Measurements from ENCODE around the gene FHOD3. TPM values are rescaled to one million over a fixed set of nuclear protein-coding genes. Genes with fewer than 3 reads are reported as not detected.

Gene FHOD3
- polyA plus RNA-seq, 4 donors: 0.22 to 8.1 (median 1.9) TPM

DNA sequence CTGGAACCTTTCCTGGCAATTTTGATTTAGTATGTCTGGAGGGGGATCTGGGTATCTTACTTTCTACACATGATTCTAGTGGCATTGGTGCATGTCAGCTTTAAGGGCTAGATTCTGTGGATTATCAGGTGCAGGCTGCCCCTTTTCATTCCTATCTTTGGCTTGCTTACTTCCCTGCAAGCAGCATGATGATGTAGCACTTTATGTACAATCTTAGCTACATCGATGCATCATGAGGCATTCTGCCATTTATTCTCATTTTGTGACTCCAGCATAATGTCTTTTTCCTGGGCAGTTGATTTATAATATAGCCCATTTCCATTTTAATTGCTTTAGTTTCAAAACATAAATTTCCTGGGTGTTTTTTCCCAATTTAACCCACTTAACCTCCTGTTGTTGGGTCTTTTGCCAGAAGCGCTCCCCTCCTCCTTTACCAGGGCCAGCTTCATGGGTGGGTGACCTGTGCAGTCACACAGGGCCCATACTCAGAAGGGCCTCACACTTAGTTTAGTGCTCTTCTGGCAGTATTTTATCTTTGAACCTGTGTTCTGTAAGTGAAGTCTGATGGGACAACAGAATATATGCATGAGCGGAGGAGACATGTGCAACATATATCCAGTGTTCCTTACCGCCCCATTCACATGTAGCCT, 495.2 kb downstream of the FHOD3 start:
- H3K36me3 ChIP-seq (ENCODE audit: control insufficient read depth in 3 of 3, insufficient read depth in 2 of 3, low read depth in 1 of 3, low read length in 3 of 3): peaks cover 2 to 38% (median 6%) of the 10 kb centered on the region in 3 donors

DNA sequence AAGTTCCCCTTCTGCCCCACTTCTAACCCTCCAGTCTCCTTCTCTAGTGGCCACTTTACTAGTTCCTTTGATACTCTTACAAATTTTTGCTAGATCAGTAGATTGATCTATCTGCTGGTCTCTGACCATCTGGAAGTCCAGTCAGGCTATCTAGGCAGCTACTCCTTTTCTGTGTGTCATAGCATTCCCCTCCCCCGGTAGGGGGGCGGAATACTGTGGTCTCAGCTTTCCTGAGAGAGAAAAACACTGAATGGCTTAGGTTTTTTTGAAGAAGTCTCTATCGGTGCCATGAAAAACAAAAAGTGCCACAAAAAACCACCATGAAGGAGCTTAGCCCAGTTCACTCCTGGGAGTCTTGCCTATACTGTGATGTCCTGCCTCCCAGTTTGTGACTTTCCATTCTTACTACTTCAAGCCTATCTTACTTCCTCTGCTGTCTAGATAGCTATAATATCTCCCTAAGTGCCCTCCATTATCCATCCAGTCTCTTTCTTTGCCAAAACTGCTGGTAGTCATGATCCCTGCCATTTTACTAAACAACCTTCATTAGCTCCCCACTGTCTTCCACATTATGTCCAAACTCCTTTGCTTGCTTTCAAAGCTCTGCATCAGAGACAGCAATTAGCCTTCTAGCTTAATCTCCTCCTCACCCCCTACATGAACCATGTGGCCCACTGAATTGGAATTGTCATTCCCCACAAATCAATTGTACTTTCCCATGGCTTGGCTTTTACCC, 501.4 kb downstream of the FHOD3 start:
- Histone ChIP-seq H3K27ac (ENCODE audit: low read depth in 1 of 3, low read length in 2 of 3) (no peak overlapping the region), H3K4me1 (ENCODE audit: control insufficient read depth in 3 of 3, insufficient read depth in 2 of 3, low read depth in 1 of 3, low read length in 2 of 3) (no peaks in the 10 kb centered on the region), H3K27me3 (ENCODE audit: control insufficient read depth in 3 of 3, insufficient read depth in 3 of 3, low read length in 3 of 3) (no peaks in the 10 kb centered on the region), H3K36me3 (ENCODE audit: control insufficient read depth in 3 of 3, insufficient read depth in 2 of 3, low read depth in 1 of 3, low read length in 3 of 3) (peaks cover 13 to 42% (median 13%) of the 10 kb centered on the region in 3 donors), H3K9me3 (ENCODE audit: control insufficient read depth in 2 of 2, insufficient read depth in 1 of 2, low read depth in 1 of 2, low read length in 1 of 2) (no peaks in the 10 kb centered on the region), H3K4me3 (ENCODE audit: low read depth in 1 of 3, low read length in 3 of 3) (no peak overlapping the region)
- DNase-seq (no peak), FAIRE-seq (no peak)
- 93 to 98% (median 94%) methylated on average over 3 of the region's 3 CpGs for WGBS, 3 donors

More for the DNA sequence above, 495.2 kb downstream of the FHOD3 start:
- Histone ChIP-seq H3K27me3 (ENCODE audit: control insufficient read depth in 3 of 3, insufficient read depth in 3 of 3, low read length in 3 of 3) (no peaks in the 10 kb centered on the region), H3K4me3 (ENCODE audit: low read depth in 1 of 3, low read length in 3 of 3) (no peak overlapping the region), H3K4me1 (ENCODE audit: control insufficient read depth in 3 of 3, insufficient read depth in 2 of 3, low read depth in 1 of 3, low read length in 2 of 3) (no peaks in the 10 kb centered on the region), H3K9me3 (ENCODE audit: control insufficient read depth in 2 of 2, insufficient read depth in 1 of 2, low read depth in 1 of 2, low read length in 1 of 2) (peaks cover 0 to 3% of the 10 kb centered on the region in 2 donors), H3K27ac (ENCODE audit: low read depth in 1 of 3, low read length in 2 of 3) (no peak overlapping the region)
- FAIRE-seq (no peak), DNase-seq (no peak)
- WGBS, 3 donors: 97 to 98% (median 98%) methylated on average over 4 of the region's 4 CpGs

DNA sequence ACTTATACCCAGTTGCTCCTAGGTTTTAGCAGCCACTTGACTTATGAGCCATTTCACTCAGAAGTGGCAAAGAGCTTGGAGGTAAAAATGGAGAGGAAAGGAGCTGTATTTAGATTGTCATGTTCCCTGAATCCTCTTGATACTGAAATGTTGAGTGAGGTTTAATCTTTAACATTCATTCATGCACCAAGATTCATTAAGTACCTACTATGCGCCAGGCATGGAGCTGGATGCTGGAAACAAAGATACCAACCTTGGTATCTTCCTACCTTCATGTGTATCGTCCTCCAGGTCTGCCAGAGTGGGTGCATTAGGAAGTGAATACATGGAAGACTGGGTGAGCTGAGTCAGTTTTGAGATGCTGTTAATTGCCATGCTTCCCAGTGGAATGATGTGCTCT, 507.6 kb downstream of the FHOD3 start:
- 98 to 100% (median 98%) methylated on average over 2 of the region's 2 CpGs for WGBS, 3 donors
- FAIRE-seq: no peak
- H3K27ac ChIP-seq (ENCODE audit: low read depth in 1 of 3, low read length in 2 of 3): no peak overlapping the region
- no peak overlapping the region for H3K4me3 ChIP-seq (ENCODE audit: low read depth in 1 of 3, low read length in 3 of 3)
- H3K27me3 ChIP-seq (ENCODE audit: control insufficient read depth in 3 of 3, insufficient read depth in 3 of 3, low read length in 3 of 3): no peaks in the 10 kb centered on the region
- no peak for DNase-seq
- no peaks in the 10 kb centered on the region for H3K9me3 ChIP-seq (ENCODE audit: control insufficient read depth in 2 of 2, insufficient read depth in 1 of 2, low read depth in 1 of 2, low read length in 1 of 2)
- H3K4me1 ChIP-seq (ENCODE audit: control insufficient read depth in 3 of 3, insufficient read depth in 2 of 3, low read depth in 1 of 3, low read length in 2 of 3): no peaks in the 10 kb centered on the region
- peaks cover 14 to 36% (median 15%) of the 10 kb centered on the region in 3 donors for H3K36me3 ChIP-seq (ENCODE audit: control insufficient read depth in 3 of 3, insufficient read depth in 2 of 3, low read depth in 1 of 3, low read length in 3 of 3)

DNA sequence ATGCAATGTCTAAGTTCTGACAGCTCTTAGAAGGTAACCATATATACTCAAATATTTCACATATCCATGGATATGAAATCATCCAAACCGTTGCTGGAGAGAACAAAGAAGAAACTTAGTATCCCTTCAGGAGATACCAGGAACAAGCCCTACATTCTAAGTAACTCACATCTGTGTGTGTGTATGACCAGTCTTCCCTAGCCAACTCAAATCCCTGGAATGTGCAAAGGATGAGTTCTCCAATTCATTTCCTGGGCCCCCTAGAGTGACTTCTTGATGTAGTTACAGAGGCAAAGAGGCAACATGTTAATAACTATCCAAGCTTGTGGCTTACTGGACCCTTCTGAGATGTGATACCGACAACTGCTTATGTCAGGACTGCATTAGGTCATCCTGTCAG, 511.2 kb downstream of the FHOD3 start:
- Histone ChIP-seq H3K27ac (ENCODE audit: low read depth in 1 of 3, low read length in 2 of 3) (no peak overlapping the region), H3K4me3 (ENCODE audit: low read depth in 1 of 3, low read length in 3 of 3) (no peak overlapping the region), H3K4me1 (ENCODE audit: control insufficient read depth in 3 of 3, insufficient read depth in 2 of 3, low read depth in 1 of 3, low read length in 2 of 3) (no peaks in the 10 kb centered on the region), H3K36me3 (ENCODE audit: control insufficient read depth in 3 of 3, insufficient read depth in 2 of 3, low read depth in 1 of 3, low read length in 3 of 3) (peaks cover 10 to 36% (median 11%) of the 10 kb centered on the region in 3 donors), H3K27me3 (ENCODE audit: control insufficient read depth in 3 of 3, insufficient read depth in 3 of 3, low read length in 3 of 3) (no peaks in the 10 kb centered on the region), H3K9me3 (ENCODE audit: control insufficient read depth in 2 of 2, insufficient read depth in 1 of 2, low read depth in 1 of 2, low read length in 1 of 2) (no peaks in the 10 kb centered on the region)
- FAIRE-seq (no peak), DNase-seq (no peak)
- WGBS, 3 donors: 90 to 94% (median 90%) methylated on average over 2 of the region's 2 CpGs

DNA sequence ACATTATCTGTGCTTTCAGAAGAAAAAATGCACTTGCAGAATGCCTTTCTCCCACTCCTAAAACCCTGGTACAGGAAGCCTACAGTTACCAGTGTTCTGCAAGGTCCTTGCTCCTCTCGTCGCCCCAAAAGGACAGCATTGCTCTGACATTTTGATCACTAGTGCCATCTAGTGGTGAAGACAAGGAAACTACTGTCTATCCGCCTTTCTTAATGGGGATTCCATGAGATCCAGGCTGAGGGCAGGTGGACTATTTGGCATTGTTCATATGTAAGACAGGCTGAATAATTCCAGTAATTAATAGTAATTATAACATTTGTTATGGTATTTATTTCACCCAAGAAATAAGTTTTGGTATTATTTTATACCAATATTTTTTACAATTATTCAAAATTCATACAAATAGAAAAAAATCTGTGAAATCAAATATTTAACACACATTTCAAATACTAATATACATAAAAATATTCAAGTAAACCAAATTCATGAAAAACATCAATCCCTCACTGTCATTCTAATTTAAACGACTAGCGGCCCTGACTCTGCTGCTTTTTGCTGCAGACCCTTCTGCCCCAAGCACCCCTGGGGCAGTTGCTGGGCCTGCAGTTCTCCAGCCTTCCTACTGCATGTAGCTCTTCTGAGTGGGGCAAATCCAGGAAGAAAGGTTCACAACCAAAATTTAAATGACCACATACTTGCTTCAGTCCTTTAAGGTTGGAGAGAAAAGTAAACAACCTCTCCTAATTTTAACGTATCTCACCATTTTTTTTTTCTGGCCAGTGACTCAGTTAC, 512.3 kb downstream of the FHOD3 start:
- FAIRE-seq: no peak
- Histone ChIP-seq H3K27ac (ENCODE audit: low read depth in 1 of 3, low read length in 2 of 3) (no peak overlapping the region), H3K4me1 (ENCODE audit: control insufficient read depth in 3 of 3, insufficient read depth in 2 of 3, low read depth in 1 of 3, low read length in 2 of 3) (no peaks in the 10 kb centered on the region), H3K9me3 (ENCODE audit: control insufficient read depth in 2 of 2, insufficient read depth in 1 of 2, low read depth in 1 of 2, low read length in 1 of 2) (no peaks in the 10 kb centered on the region), H3K4me3 (ENCODE audit: low read depth in 1 of 3, low read length in 3 of 3) (no peak overlapping the region), H3K36me3 (ENCODE audit: control insufficient read depth in 3 of 3, insufficient read depth in 2 of 3, low read depth in 1 of 3, low read length in 3 of 3) (peaks cover 4 to 30% (median 7%) of the 10 kb centered on the region in 3 donors), H3K27me3 (ENCODE audit: control insufficient read depth in 3 of 3, insufficient read depth in 3 of 3, low read length in 3 of 3) (no peaks in the 10 kb centered on the region)
- peak; percentile 66 to 73 for DNase-seq
- 45% methylated on average over 6 of the region's 6 CpGs for WGBS, 3 donors

DNA sequence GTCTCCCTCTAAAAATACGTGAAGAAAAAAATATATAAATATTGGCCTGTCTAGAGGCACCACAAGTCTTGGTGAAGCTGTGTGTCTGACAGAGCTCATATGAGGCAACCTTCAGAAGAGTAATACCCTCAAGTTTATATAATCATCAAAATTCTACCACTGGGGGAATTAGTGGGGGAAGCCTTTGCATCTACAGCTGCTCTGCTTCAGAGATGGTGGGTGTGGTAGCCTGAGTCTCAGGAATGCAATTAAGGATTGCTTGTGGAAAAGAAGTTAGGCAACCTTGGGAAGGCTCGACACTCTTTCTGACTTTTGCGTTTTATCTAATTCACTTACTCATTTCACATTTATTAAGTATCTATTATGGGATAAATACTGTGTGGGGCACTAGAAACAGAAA, 513.9 kb downstream of the FHOD3 start:
- Histone ChIP-seq H3K4me3 (ENCODE audit: low read depth in 1 of 3, low read length in 3 of 3) (no peak overlapping the region), H3K9me3 (ENCODE audit: control insufficient read depth in 2 of 2, insufficient read depth in 1 of 2, low read depth in 1 of 2, low read length in 1 of 2) (no peaks in the 10 kb centered on the region), H3K27ac (ENCODE audit: low read depth in 1 of 3, low read length in 2 of 3) (no peak overlapping the region), H3K4me1 (ENCODE audit: control insufficient read depth in 3 of 3, insufficient read depth in 2 of 3, low read depth in 1 of 3, low read length in 2 of 3) (no peaks in the 10 kb centered on the region), H3K36me3 (ENCODE audit: control insufficient read depth in 3 of 3, insufficient read depth in 2 of 3, low read depth in 1 of 3, low read length in 3 of 3) (peaks cover 0 to 27% (median 0%) of the 10 kb centered on the region in 3 donors), H3K27me3 (ENCODE audit: control insufficient read depth in 3 of 3, insufficient read depth in 3 of 3, low read length in 3 of 3) (no peaks in the 10 kb centered on the region)
- 75 to 93% (median 82%) methylated on average over 3 of the region's 3 CpGs for WGBS, 3 donors
- FAIRE-seq (no peak), DNase-seq (no peak)

DNA sequence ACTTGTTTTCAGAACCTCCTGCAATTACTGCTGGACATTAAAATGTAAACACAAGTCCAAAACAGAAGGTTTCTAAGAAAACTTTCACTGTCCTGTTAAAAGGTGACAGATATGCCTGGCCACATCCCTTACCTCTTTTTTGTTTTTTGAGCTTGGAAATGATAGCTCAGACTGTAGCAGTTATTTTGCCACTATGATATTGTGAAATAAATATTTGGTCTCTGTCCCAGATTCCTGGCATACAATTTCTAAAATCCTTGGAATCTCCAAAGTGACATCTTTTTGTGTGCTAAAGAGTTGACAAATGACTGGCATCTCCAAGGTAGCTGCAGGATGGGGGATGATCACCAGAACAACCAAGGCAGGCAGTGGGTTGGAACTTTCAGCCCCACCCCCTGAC, 514.4 kb downstream of the FHOD3 start:
- no peak overlapping the region for H3K27ac ChIP-seq (ENCODE audit: low read depth in 1 of 3, low read length in 2 of 3)
- no peak overlapping the region for H3K4me3 ChIP-seq (ENCODE audit: low read depth in 1 of 3, low read length in 3 of 3)
- H3K36me3 ChIP-seq (ENCODE audit: control insufficient read depth in 3 of 3, insufficient read depth in 2 of 3, low read depth in 1 of 3, low read length in 3 of 3): peaks cover 0 to 26% (median 0%) of the 10 kb centered on the region in 3 donors
- no peaks in the 10 kb centered on the region for H3K4me1 ChIP-seq (ENCODE audit: control insufficient read depth in 3 of 3, insufficient read depth in 2 of 3, low read depth in 1 of 3, low read length in 2 of 3)
- DNase-seq (no peak), FAIRE-seq (no peak)
- H3K9me3 ChIP-seq (ENCODE audit: control insufficient read depth in 2 of 2, insufficient read depth in 1 of 2, low read depth in 1 of 2, low read length in 1 of 2): no peaks in the 10 kb centered on the region
- no peaks in the 10 kb centered on the region for H3K27me3 ChIP-seq (ENCODE audit: control insufficient read depth in 3 of 3, insufficient read depth in 3 of 3, low read length in 3 of 3)

DNA sequence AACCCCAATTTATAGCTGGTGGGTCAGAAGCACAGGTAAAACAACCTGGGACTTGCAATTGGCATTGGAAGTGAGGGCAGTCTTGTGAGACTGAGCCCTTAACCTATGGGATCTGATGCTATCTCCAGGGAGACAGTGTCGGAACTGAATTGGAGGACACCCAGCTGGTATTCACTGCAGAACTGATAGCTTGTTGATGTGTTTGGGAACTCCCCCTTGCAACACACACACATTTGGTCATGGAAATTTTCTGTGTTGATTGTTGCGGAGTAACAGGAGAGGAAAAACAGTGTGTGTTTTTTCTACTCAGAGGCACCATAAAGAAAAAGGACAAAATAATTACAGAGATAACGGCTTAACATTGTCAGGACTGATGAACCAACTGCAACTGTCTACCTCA, 515.2 kb downstream of the FHOD3 start:
- Histone ChIP-seq H3K4me1 (ENCODE audit: control insufficient read depth in 3 of 3, insufficient read depth in 2 of 3, low read depth in 1 of 3, low read length in 2 of 3) (no peaks in the 10 kb centered on the region), H3K27me3 (ENCODE audit: control insufficient read depth in 3 of 3, insufficient read depth in 3 of 3, low read length in 3 of 3) (no peaks in the 10 kb centered on the region), H3K36me3 (ENCODE audit: control insufficient read depth in 3 of 3, insufficient read depth in 2 of 3, low read depth in 1 of 3, low read length in 3 of 3) (peaks cover 0 to 26% (median 2%) of the 10 kb centered on the region in 3 donors), H3K27ac (ENCODE audit: low read depth in 1 of 3, low read length in 2 of 3) (no peak overlapping the region), H3K4me3 (ENCODE audit: low read depth in 1 of 3, low read length in 3 of 3) (no peak overlapping the region), H3K9me3 (ENCODE audit: control insufficient read depth in 2 of 2, insufficient read depth in 1 of 2, low read depth in 1 of 2, low read length in 1 of 2) (no peaks in the 10 kb centered on the region)
- WGBS, 3 donors: 77 to 91% (median 88%) methylated on average over 3 of the region's 3 CpGs
- no peak for DNase-seq
- no peak for FAIRE-seq

All from small intestine (tissue), 7 donors.